ENCODE measurements around the gene WFDC10A. TPM values are rescaled to one million over a fixed set of nuclear protein-coding genes. Genes with fewer than 3 reads are reported as not detected.

WFDC10A gene
- polyA plus RNA-seq, 6 donors from 2014 or later = not detected

DNA sequence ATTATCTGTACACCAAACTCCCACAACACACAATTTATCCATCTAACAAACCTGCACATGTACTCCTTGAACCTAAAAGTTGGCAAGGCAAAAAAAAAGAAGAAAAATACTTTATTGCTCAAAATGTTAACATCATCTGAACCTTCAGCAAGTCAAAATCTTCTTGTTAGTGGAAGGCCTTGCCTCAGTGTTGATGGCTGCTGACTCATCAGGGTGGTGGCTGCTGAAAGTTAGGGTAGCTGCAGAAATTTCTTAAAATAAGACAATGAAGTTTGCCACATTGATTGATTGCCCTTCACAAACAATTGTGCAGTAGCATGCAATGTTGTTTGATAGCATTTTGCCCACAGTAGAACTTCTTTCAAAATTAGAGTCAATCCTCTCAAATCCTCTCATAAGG lies 43.2 kb downstream of the WFDC10A start:
- H3K4me3 Mint-ChIP-seq = no peak overlapping the region
- no peaks in the 10 kb centered on the region for H3K4me1 Mint-ChIP-seq
- H3K36me3 Mint-ChIP-seq = peaks cover 5 to 6% of the 10 kb centered on the region in 2 donors
- DNase-seq (no peak), ATAC-seq (ENCODE audit: low read depth in 2 of 2) (no peak)
- no peak overlapping the region for H3K27ac Mint-ChIP-seq
- H3K9me3 Mint-ChIP-seq = peaks cover 7 to 34% (median 17%) of the 10 kb centered on the region in 7 donors
- H3K27me3 Mint-ChIP-seq = peaks cover 31 to 48% (median 35%) of the 10 kb centered on the region in 3 donors

DNA sequence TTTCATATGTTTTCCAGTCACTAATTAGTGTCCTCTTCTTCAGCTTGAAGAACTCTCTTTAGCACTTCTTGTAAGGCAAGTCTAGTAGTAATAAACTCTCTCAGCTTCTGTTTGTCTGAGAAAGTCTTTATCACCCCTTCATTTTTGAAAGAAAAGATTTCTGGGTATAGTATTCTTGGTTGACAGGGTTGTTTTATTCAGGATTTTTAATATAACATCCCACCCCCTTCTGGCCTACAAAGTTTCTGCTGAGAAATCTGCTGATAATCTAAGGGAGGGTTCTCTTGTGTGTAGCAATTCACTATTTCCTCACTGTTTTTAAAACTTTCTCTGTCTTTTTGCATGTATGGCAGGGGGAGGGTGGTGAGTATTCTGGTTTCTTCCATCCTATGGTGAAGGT lies 50.1 kb downstream of the WFDC10A start:
- ATAC-seq (ENCODE audit: low read depth in 2 of 2) = no peak
- no peak for DNase-seq
- Mint-ChIP-seq H3K36me3 (peaks cover 9 to 21% of the 10 kb centered on the region in 2 donors), H3K27me3 (peaks cover 15 to 54% (median 32%) of the 10 kb centered on the region in 3 donors), H3K27ac (no peak overlapping the region), H3K4me3 (no peak overlapping the region), H3K9me3 (peaks cover 12 to 55% (median 40%) of the 10 kb centered on the region in 7 donors), H3K4me1 (no peaks in the 10 kb centered on the region)

Other genes with a start within 250 kb of the WFDC10A start
- 1 to 10 TPM; 1.1 to 3.3 (median 2.1) TPM for gene DBNDD2, start 221.4 kb upstream of the WFDC10A start, polyA plus RNA-seq (ENCODE audit: low read depth in 6 of 6)
- gene PIGT, start 213.6 kb upstream of the WFDC10A start, polyA plus RNA-seq (ENCODE audit: low read depth in 6 of 6) = 100 to 1,000 TPM in 1 of 6 donors, 10 to 100 TPM in 5; 62.0 to 113 (median 77.9) TPM
- gene WFDC2, start 160.0 kb upstream of the WFDC10A start, polyA plus RNA-seq (ENCODE audit: low read depth in 6 of 6) = not detected
- gene SPINT3, start 114.1 kb upstream of the WFDC10A start, polyA plus RNA-seq (ENCODE audit: low read depth in 6 of 6) = not detected
- gene WFDC6, start 90.3 kb upstream of the WFDC10A start, polyA plus RNA-seq (ENCODE audit: low read depth in 6 of 6) = not detected
- gene EPPIN, start 82.3 kb upstream of the WFDC10A start, polyA plus RNA-seq (ENCODE audit: low read depth in 6 of 6) = not detected
- not detected for gene WFDC8, start 50.5 kb upstream of the WFDC10A start, polyA plus RNA-seq (ENCODE audit: low read depth in 6 of 6)
- not detected for gene WFDC9, start 1.5 kb downstream of the WFDC10A start, polyA plus RNA-seq (ENCODE audit: low read depth in 6 of 6)
- not detected for gene WFDC11, start 40.5 kb downstream of the WFDC10A start, polyA plus RNA-seq (ENCODE audit: low read depth in 6 of 6)
- not detected for gene WFDC13, start 72.3 kb downstream of the WFDC10A start, polyA plus RNA-seq (ENCODE audit: low read depth in 6 of 6)
- not detected for gene WFDC10B, start 75.3 kb downstream of the WFDC10A start, polyA plus RNA-seq (ENCODE audit: low read depth in 6 of 6)
- gene SPINT4, start 92.6 kb downstream of the WFDC10A start, polyA plus RNA-seq (ENCODE audit: low read depth in 6 of 6) = not detected
- gene WFDC3, start 162.1 kb downstream of the WFDC10A start, polyA plus RNA-seq (ENCODE audit: low read depth in 6 of 6) = not detected
- gene DNTTIP1, start 162.2 kb downstream of the WFDC10A start, polyA plus RNA-seq (ENCODE audit: low read depth in 6 of 6) = 10 to 100 TPM; 27.9 to 44.5 (median 37.7) TPM
- under 1 TPM in 1 of 6 donors, not detected in 5; 0.53 TPM for gene UBE2C, start 182.9 kb downstream of the WFDC10A start, polyA plus RNA-seq (ENCODE audit: low read depth in 6 of 6)
- 1 to 10 TPM in 1 of 6 donors, under 1 TPM in 2, not detected in 3; 0.64 to 1.2 (median 0.69) TPM for gene TNNC2, start 197.6 kb downstream of the WFDC10A start, polyA plus RNA-seq (ENCODE audit: low read depth in 6 of 6)
- 1 to 10 TPM in 3 of 6 donors, under 1 TPM in 2, not detected in 1; 0.45 to 1.9 (median 1.1) TPM for gene SNX21, start 204.1 kb downstream of the WFDC10A start, polyA plus RNA-seq (ENCODE audit: low read depth in 6 of 6)
- gene ACOT8, start 227.7 kb downstream of the WFDC10A start, polyA plus RNA-seq (ENCODE audit: low read depth in 6 of 6) = 10 to 100 TPM; 35.4 to 46.7 (median 38.7) TPM
- gene ZSWIM3, start 227.9 kb downstream of the WFDC10A start, polyA plus RNA-seq (ENCODE audit: low read depth in 6 of 6) = 1 to 10 TPM in 5 of 6 donors, not detected in 1; 1.3 to 2.9 (median 1.8) TPM

Data from naive B cell (primary cell).